Trophoblast cell (in vitro differentiated cells and primary cell): ENCODE measurements around the gene DIO3.

Experiments used
- DNase-seq, 2 donors: peaks; one replicate each; pipeline ENCODE4 v3.0.0-alpha.2; 2016
- H2AFZ ChIP-seq: 2 replicates; pipeline ENCODE4 v1.6.1; 2013; ENCODE audit warnings: low read length, moderate library complexity, mild to moderate bottlenecking; ENCODE audit not compliant: insufficient read depth, poor library complexity
- H2AK5ac ChIP-seq: 2 replicates; pipeline ENCODE4 v1.6.1; 2013; ENCODE audit warnings: mild to moderate bottlenecking, low read length
- H2BK120ac ChIP-seq: 2 replicates; pipeline ENCODE4 v1.6.1; 2013; ENCODE audit warnings: low read length, mild to moderate bottlenecking, moderate library complexity; ENCODE audit not compliant: insufficient read depth, poor library complexity
- H2BK12ac ChIP-seq: 2 replicates; pipeline ENCODE4 v1.6.1; 2013; ENCODE audit warnings: mild to moderate bottlenecking, low read length, moderate library complexity
- H2BK5ac ChIP-seq: 2 replicates; pipeline ENCODE4 v1.6.1; 2013; ENCODE audit warnings: low read length, low read depth, moderate library complexity, mild to moderate bottlenecking; ENCODE audit not compliant: poor library complexity
- H3K14ac ChIP-seq: 2 replicates; pipeline ENCODE4 v1.6.1; 2013; ENCODE audit warnings: mild to moderate bottlenecking, low read length
- H3K18ac ChIP-seq: 2 replicates; pipeline ENCODE4 v1.6.1; 2013; ENCODE audit warnings: mild to moderate bottlenecking, low read length
- H3K23ac ChIP-seq: 2 replicates; pipeline ENCODE4 v1.6.1; 2013; ENCODE audit warnings: low read length
- H3K27ac ChIP-seq: 2 replicates; pipeline ENCODE4 v1.5.1; 2013; ENCODE audit warnings: low read depth, mild to moderate bottlenecking, inconsistent platforms, low read length, moderate library complexity
- H3K27me3 ChIP-seq: 2 replicates; pipeline ENCODE4 v1.6.1; 2013; ENCODE audit warnings: inconsistent platforms, mild to moderate bottlenecking, low read length, moderate library complexity; ENCODE audit not compliant: insufficient read depth
- H3K36me3 ChIP-seq, 2 experiments: 1 replicate in 1 of 2; 2 replicates in 1 of 2; pipeline ENCODE4 v1.6.1; 2013; ENCODE audit warnings: low read length in 2 of 2, mild to moderate bottlenecking in 2 of 2, moderate library complexity in 1 of 2; ENCODE audit not compliant: insufficient read depth in 2 of 2, control insufficient read depth in 1 of 2
- H3K4ac ChIP-seq: 2 replicates; pipeline ENCODE4 v1.6.1; 2013; ENCODE audit warnings: low read depth, mild to moderate bottlenecking, low read length, moderate library complexity
- H3K4me1 ChIP-seq, 2 experiments: 1 replicate in 1 of 2; 2 replicates in 1 of 2; pipeline ENCODE4 v1.6.1; 2013; ENCODE audit warnings: low read length in 2 of 2, mild to moderate bottlenecking in 2 of 2, moderate library complexity in 1 of 2; ENCODE audit not compliant: insufficient read depth in 2 of 2, control insufficient read depth in 1 of 2
- H3K4me2 ChIP-seq: 2 replicates; pipeline ENCODE4 v1.6.1; 2013; ENCODE audit warnings: inconsistent platforms, mild to moderate bottlenecking, low read length, moderate library complexity
- H3K4me3 ChIP-seq: 2 replicates; pipeline ENCODE4 v1.5.1; 2013; ENCODE audit warnings: mild to moderate bottlenecking, low read depth, low read length, inconsistent platforms
- H3K79me1 ChIP-seq: one replicate; pipeline ENCODE4 v1.6.1; 2013; ENCODE audit warnings: low read length
- H3K79me2 ChIP-seq: 2 replicates; pipeline ENCODE4 v1.6.1; 2013; ENCODE audit warnings: low read length, mild to moderate bottlenecking; ENCODE audit not compliant: control insufficient read depth, insufficient read depth, poor library complexity
- H3K9ac ChIP-seq: 2 replicates; pipeline ENCODE4 v1.6.1; 2013; ENCODE audit warnings: mild to moderate bottlenecking, low read length
- H3K9me3 ChIP-seq: 2 replicates; pipeline ENCODE4 v1.6.1; 2013; ENCODE audit warnings: low read depth, mild to moderate bottlenecking, control low read depth, inconsistent platforms, low read length; ENCODE audit not compliant: insufficient read depth
- H4K12ac ChIP-seq: 2 replicates; pipeline ENCODE4 v1.6.1; 2013; ENCODE audit warnings: low read depth, mild to moderate bottlenecking, low read length, moderate library complexity
- H4K8ac ChIP-seq: 2 replicates; pipeline ENCODE4 v1.6.1; 2013; ENCODE audit warnings: low read depth, mild to moderate bottlenecking, low read length, moderate library complexity
- H4K91ac ChIP-seq: one replicate; pipeline ENCODE4 v1.6.1; 2013; ENCODE audit warnings: low read depth, mild to moderate bottlenecking, low read length, moderate library complexity
- WGBS: extraction: QIAGEN DNeasy Blood & Tissue Kit; methylation state at CpG from one replicate; pipeline ENCODE4 v1.1.7; 2013; ENCODE audit warnings: missing lambda C conversion rate; ENCODE audit not compliant: insufficient read length, insufficient coverage; ENCODE audit errors: extremely low coverage; 5-methylcytosine and 5-hydroxymethylcytosine counted together

The DIO3 gene

GRCh38 chr14:101538878-101539277, 22.4 kb upstream of the DIO3 start:
- Histone ChIP-seq H3K23ac (no peak overlapping the region), H3K27ac (no peak overlapping the region), H4K8ac (no peak overlapping the region), H4K12ac (no peak overlapping the region), H3K79me1 (no peaks in the 10 kb centered on the region), H2BK120ac (no peak overlapping the region), H3K18ac (no peak overlapping the region), H3K4me1 (no peaks in the 10 kb centered on the region), H2AK5ac (no peak overlapping the region), H3K27me3 (no peaks in the 10 kb centered on the region), H2BK5ac (no peak overlapping the region), H3K4me3 (no peak overlapping the region), H3K9me3 (no peaks in the 10 kb centered on the region), H4K91ac (no peak overlapping the region), H3K14ac (no peak overlapping the region), H2BK12ac (no peak overlapping the region), H3K79me2 (no peaks in the 10 kb centered on the region), H3K4ac (no peak overlapping the region), H2AFZ (no peak overlapping the region), H3K36me3 (no peaks in the 10 kb centered on the region), H3K4me2 (no peak overlapping the region), H3K9ac (no peak overlapping the region)
- no peak for DNase-seq
- no CpG with 5 or more reads among the region's 5 CpGs for WGBS

GRCh38 chr14:101539880-101540279, 21.4 kb upstream of the DIO3 start:
- Histone ChIP-seq H3K4me3 (no peak overlapping the region), H4K12ac (no peak overlapping the region), H3K9me3 (no peaks in the 10 kb centered on the region), H4K8ac (no peak overlapping the region), H2BK12ac (no peak overlapping the region), H3K23ac (no peak overlapping the region), H3K18ac (no peak overlapping the region), H2BK120ac (no peak overlapping the region), H3K36me3 (no peaks in the 10 kb centered on the region), H3K27me3 (no peaks in the 10 kb centered on the region), H3K4ac (no peak overlapping the region), H3K27ac (no peak overlapping the region), H3K14ac (no peak overlapping the region), H3K79me1 (no peaks in the 10 kb centered on the region), H4K91ac (no peak overlapping the region), H3K4me2 (no peak overlapping the region), H3K9ac (no peak overlapping the region), H2AK5ac (no peak overlapping the region), H3K4me1 (no peaks in the 10 kb centered on the region), H2AFZ (no peak overlapping the region), H3K79me2 (no peaks in the 10 kb centered on the region), H2BK5ac (no peak overlapping the region)
- peak in 1 of 2 donors; percentile 19 for DNase-seq
- no CpG with 5 or more reads among the region's 11 CpGs for WGBS

GRCh38 chr14:101540481-101541462, 20.5 kb upstream of the DIO3 start:
- Histone ChIP-seq H4K8ac (no peak overlapping the region), H3K4me1 (no peaks in the 10 kb centered on the region), H4K91ac (no peak overlapping the region), H2BK120ac (no peak overlapping the region), H3K4me3 (no peak overlapping the region), H3K79me1 (no peaks in the 10 kb centered on the region), H4K12ac (no peak overlapping the region), H3K18ac (no peak overlapping the region), H2AK5ac (no peak overlapping the region), H3K36me3 (no peaks in the 10 kb centered on the region), H3K4ac (no peak overlapping the region), H3K27me3 (no peaks in the 10 kb centered on the region), H3K27ac (no peak overlapping the region), H3K9me3 (no peaks in the 10 kb centered on the region), H3K79me2 (no peaks in the 10 kb centered on the region), H2BK5ac (no peak overlapping the region), H3K9ac (no peak overlapping the region), H2BK12ac (no peak overlapping the region), H3K4me2 (no peak overlapping the region), H3K23ac (no peak overlapping the region), H3K14ac (no peak overlapping the region), H2AFZ (no peak overlapping the region)
- DNase-seq, result no peak
- no CpG with 5 or more reads among the region's 22 CpGs for WGBS

GRCh38 chr14:101542391-101542790, 18.9 kb upstream of the DIO3 start:
- H3K14ac ChIP-seq, result no peak overlapping the region
- H3K18ac ChIP-seq, result no peak overlapping the region
- H2BK12ac ChIP-seq, result no peak overlapping the region
- no peak overlapping the region for H4K12ac ChIP-seq
- no peaks in the 10 kb centered on the region for H3K79me2 ChIP-seq
- no peaks in the 10 kb centered on the region for H3K4me1 ChIP-seq
- no CpG with 5 or more reads among the region's 9 CpGs for WGBS
- H3K36me3 ChIP-seq, result no peaks in the 10 kb centered on the region
- no peak overlapping the region for H3K9ac ChIP-seq
- no peak overlapping the region for H2BK120ac ChIP-seq
- no peak for DNase-seq
- no peak overlapping the region for H2AFZ ChIP-seq
- H3K9me3 ChIP-seq, result no peaks in the 10 kb centered on the region
- H4K91ac ChIP-seq, result no peak overlapping the region
- H3K27ac ChIP-seq, result no peak overlapping the region
- H3K4me3 ChIP-seq, result no peak overlapping the region
- no peaks in the 10 kb centered on the region for H3K27me3 ChIP-seq
- H3K4me2 ChIP-seq, result no peak overlapping the region
- no peaks in the 10 kb centered on the region for H3K79me1 ChIP-seq
- no peak overlapping the region for H4K8ac ChIP-seq
- H2BK5ac ChIP-seq, result no peak overlapping the region
- no peak overlapping the region for H3K23ac ChIP-seq
- no peak overlapping the region for H2AK5ac ChIP-seq
- H3K4ac ChIP-seq, result no peak overlapping the region
